Stimulated activated naive CD4-positive, alpha-beta T cell (primary cell): ENCODE results near the gene CADPS.

ENCODE experiments used
- DNase-seq, 6 experiments: peaks; one replicate each; lab custom pipeline; 2025; lab: John Stamatoyannopoulos, UW

CADPS gene

DNA sequence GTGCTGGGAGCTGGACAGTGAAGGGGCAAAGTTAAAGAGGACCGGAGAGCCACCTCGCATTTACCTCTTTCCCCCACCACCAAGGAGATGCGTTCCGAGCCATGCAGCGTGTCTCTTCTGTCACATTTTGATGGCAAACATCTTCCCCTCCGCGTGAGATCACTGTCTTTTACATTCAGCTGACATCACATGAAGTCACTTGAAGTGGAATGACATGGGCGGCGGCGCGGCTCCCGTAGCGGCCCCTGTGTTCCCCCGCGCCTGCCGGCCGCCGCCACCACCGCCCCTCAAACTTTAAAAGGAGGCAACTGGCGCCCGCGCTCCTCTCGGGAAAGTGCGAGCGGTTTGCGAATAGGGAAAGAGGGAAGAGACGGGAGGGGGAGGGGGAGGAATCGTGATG is 502.0 kb downstream of the CADPS start, which contains the start of gene FEZF2:
FEZF2 (minus strand) TSS at position 336 of the 400 bp plus-strand sequence. CDS start 682 bp downstream, outside the sequence.
- no peak for DNase-seq

DNA sequence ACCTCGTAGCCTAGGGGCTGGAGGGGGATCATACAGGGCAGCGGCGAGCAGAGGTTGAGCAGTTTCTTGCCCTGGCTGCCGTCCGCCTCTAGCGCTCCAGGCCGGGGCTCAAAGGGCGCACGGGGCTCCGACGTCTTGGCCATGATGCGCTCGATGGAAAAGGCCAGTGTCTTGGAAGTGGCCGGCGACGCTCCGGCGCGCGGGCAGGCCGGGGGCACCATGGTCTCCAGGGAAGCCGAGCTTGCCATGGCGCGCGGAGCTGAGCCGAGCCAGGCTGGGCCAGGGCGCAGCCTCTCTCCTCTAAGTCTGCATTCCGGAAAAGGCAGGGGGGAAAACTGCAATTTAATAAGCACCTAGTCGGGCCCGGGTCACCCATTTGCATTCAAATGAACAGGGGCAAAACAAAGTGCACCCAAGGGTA is 502.6 kb downstream of the CADPS start:
- no peak for DNase-seq

DNA sequence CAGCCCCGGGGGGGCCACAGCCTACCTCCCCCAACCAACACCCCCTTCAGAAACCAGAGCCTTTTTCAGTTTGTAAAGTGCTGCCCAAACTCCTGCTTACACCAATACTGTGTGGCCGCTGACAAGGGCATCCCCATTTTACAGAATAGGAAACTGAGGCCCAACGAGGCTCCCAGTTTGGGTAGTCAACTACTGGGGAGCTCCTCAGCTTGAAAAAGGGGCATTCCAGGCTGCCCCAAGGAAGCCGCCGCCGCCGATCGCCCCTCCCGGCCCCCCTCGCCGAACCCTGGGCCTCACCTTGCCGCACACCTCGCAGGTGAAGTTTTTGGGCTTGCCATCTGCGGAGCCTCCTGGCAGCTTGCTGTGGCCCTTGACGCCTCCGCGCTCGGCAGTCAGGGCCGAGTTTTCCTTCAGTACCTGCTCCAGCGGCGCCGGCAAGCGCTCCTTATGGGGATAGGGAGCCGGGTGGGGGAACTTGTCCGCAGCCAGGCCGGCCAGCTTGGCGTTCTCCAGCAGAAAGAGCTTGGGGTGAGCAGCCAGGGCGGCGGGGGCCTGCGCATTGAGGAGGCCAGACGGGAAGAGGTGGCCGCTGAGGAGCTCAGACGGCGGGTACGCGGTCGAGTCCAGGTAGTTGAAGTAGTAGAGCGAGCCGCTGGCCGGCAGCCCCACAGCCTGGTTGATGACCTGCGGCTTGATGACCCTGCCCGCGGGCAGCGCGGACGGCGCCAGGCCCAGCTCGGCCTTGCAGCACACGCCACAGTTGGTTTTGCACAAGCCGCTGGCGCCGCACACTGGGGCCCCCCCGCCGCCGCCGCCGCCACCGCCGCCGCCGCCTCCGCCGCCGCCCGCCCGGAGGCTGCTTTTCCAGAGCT is 503.3 kb downstream of the CADPS start:
- no peak for DNase-seq

DNA sequence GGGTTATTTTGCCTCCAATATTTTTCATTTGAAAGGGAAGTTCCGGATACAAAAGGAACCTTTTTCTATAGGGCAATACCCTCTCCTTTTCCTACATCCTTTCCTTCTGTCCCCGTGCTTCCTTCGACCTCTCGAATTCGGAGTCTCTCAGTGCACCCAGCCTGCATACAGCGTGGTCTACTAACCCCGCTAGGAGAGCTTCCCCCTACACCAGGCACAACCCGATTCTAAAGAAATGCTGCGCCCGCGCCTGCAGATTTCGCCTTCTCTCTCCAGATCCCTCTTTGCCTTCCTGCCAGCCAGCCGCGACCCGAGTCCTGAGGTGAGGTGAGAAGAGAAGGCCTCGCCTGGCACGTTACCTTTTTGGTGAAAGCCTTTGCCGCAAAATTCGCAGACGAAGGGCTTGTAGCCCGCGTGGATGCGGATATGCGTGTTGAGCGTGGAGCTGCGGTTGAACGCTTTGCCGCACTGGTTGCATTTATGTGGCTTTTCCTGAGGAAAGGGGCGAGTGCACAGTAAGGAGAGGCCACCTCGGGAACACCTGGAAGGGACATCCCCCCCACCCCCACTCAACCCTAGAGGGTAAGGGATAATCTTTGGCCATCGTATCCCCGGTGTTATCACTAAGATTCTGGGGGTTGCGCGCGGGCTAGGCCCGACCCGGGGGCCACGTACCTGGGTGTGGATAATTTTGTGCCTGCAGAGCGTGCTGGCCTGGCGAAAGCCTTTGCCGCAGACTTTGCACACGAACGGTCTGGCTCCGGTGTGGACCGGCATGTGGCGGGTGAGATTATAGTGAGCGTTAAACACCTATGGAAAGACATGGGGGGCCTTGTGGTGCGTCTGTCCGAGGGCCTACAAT is 504.1 kb downstream of the CADPS start:
- DNase-seq = no peak

DNA sequence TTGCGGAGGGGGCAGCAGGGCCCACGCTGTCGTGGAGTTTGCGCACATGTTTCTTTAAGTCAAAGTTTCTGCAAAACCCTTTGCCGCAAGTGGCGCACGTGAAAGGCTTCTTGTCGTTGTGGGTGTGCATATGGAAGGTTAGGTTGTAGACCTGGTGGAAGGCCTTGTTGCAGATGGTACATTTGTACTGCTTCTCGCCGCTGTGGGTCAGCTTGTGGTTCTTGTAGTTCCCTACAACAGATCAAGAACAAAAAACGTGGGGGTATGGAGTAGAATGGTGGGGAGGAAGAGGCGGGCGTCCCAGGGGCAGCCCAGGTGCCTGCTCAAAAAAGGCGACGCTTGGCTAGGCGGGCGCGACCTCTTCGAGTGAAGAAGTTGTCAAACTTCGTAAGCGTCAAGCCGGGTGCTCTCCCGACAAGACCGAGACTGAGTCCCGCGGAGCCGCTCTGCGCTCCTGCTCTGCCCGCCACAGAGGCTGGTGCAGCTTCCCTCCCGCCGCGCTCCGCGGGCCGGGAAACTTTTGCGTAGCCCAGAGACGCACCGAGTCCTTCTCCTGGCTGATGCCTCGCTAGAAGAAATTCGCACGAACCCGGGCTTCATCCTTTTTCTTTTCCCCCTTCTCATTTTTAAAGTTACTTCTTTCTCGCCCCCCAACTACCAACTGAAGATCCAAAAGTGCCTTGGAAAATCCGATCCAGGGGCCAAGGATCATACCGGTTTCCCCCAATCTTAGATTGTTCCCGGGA is 504.9 kb downstream of the CADPS start:
- DNase-seq = no peak

DNA sequence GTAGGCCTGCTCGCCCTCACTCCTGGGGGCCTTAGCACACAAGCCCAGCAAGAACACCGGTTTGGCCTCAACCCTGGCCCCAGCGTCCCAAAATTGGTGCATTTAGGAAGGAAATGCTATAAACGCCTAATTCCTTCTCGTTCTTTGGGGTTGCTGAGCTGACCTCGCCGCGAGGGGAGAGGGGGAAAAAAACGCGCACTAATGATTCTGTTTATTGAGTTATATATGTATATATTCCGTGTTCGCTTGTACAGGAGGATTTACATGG is 505.8 kb downstream of the CADPS start:
- no peak for DNase-seq

DNA sequence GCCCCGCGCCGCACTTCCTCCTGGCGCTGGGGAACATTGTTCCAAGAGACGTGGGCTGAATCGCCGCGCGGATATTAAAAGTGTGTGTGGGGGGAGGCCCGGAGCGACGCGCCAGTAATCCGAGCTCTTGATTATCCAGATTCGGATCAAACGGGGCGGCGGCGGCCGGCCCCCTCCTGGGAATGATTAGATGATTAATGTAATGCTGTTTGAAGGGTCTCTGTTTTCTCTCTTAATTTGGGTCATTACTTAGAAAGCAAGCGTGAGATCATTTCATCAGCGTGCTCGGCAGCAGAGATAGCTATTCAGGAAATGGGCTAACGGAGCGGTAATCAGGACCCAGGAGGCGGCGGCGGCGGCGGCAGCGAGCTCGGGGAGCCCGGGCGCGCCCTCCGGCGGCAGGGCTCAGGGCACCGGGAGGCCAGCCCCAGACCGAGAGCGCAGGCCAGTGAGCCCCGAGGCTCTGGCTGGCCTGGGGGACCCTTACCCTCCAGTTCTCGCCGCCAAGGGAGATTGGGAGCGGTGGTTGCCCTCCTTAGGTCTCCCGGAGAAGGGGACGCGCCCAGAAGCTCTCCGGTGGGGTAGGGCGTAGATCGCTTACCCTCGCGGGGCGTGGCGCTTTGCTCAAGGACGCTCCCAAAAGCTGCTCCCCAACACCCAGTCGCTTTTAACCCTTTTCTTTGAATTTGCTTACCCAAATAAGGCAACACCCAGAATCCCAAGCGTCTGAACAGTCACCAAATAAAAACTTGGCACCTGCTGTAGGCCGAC is 506.3 kb downstream of the CADPS start:
- DNase-seq = no peak

DNA sequence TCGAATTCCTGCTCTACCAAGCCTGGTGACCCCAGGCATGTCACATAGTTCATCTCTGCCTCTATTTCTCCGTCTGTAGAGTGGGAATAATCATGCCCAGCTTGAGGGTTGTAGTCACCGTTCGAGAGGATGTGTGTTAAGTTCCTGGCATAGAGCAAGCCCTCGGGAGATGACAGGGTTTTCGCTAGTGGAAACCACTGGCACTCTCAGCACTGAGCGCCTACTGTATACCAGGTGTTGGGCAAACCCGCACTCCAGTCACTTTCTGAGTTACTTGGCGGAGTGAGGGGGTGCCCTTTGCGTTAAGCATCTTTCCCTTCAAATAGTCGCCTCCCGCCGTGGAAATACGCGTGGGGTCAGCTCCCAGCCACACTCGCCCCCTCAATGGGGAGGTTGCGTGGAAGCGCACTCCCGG is 506.9 kb downstream of the CADPS start:
- DNase-seq = no peak

DNA sequence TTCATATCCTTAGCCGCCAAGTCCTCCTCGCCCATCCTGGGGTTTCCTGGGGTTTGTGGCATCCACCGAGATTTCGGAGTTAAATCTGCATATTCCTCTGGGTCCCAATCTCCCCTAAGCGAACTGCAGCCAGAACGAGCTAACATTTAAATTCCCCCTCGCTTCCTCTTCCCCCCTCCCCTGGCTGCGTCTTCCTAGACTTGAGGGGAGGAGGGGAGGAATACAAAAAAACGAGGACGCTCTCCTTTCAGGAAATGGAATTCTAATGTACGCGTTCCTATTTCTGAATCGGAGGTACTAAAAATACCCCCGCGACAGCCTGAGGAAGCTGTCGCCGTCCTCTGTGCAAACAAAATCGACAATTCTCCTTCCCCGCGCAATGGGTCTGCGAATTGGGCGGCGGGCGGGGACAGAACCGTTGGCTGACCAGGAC is 507.4 kb downstream of the CADPS start:
- DNase-seq = no peak

DNA sequence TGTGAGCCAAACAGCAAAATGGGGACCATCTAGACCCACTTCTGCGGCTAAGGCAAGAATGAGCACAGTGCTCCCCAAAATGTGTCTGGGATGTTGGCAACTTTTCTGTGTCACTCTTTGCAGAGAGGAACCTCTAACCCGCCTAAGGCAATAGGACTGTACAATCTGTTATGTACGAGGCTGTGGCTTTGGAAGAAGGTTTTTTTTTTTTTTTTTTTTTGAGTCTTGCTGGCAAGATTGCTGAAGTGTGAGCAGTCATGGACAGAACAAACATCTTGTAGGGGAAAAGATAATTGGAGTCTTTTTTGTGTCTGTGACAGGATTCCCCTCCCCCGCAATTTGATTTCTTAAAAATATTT is 509.1 kb downstream of the CADPS start:
- DNase-seq = no peak

DNA sequence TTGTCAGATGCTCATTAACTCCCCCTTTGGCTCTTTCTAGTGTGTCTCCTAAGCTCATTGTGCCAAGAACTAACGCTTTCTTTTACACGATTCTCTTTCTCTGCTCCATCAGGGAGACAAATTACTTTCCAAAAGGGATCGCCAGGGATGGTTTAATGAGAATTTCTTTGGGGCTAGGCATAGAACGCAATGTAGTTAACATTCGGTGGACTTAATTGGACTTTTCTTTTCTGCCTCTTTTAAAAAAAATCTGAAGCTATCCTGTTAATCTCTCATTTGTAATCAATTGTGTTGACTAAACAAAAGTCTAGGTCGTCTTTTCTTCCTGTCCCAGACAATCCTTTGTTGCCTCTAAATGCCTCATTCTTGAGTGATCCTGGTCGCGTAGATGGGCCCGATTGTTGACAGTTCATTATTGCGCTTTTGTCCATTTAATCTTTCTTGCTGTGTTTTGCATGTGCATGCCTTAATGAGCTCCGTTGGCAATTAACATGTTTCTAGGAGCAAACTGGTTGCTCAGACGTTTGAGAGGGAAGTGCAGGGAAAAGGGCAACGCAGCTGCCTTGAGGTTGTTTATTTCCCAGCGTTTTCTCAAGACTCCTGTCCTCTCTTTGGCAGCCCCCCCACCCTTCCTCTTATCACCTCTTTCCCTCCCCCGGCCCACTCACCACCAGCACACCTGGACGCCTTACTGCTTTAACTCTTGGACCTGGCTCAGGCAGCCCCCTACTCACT is 509.7 kb downstream of the CADPS start:
- DNase-seq = no peak

DNA sequence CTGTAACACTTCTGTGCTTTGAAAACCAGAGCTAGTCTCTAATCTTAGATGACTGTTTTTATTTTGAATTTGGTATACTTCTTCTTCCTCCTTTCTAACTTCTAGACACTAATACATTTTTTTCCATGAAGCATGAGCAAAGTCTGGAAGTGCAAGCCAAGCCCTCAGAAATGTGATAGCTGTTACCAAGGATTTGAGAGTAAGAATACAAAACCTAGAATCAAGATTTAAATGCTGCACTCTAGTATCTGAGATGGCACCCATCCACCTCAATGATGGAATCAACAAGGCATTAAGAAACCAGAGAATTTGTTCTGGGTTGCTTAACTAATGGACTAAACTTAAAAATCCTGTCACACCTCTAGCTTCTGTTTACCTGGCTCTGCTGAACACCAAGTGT is 511.0 kb downstream of the CADPS start:
- DNase-seq = no peak

DNA sequence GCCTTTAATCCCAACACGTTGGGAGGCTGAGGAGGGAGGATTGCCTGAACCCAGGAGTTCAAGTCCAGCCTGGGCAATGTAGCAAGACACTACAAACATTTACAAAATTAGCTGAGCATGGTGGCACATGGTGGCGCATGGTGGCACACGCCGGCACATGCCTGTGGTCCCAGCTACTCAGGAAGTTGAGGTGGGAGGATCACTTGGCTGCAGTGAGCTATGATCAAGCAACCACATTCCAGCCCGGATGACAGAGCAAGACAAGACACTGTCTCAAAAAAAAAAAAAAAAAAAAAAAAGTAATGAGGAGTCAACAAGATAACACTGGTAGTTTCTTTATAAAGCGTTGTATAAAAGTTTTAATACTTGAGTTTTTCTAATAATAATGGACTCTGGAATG is 511.9 kb downstream of the CADPS start:
- DNase-seq = no peak

DNA sequence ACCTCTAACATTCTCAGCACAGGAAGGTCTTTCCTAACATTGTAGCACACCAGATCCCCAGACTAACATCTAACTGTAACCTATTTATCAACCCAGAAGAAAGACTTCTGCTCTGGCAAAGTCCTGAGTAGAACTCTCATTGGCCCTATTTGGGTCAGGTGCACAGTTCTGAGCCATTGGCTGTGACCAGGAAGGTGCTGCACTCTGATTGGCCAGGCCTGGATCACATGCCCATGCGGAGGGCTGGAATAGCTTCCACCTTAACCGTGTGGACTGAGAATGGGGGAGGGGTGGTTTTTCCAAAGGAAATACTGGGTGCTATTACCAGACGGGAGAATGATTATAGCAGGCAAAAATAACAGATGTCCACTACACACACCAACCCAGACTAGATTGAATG is 513.4 kb downstream of the CADPS start:
- DNase-seq = no peak

DNA sequence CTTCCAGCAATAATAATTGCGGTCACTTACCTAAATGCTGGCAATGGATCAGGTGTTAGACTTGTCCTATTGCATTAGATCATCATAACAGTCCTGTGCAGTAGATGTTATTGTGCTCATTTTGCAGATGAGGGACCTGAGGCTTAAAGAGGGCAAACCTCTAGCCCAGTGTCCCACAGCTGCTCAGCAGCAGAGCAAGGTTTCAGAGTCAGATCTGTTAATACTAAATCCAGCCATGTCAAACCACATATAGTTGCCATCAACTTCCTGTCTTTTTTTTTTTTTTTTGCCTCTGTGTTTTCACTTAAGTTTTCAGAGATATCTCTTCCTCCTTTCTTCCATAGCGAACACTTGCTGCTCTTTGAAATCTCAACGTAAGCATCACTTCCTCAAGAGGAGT is 514.0 kb downstream of the CADPS start:
- no peak for DNase-seq

DNA sequence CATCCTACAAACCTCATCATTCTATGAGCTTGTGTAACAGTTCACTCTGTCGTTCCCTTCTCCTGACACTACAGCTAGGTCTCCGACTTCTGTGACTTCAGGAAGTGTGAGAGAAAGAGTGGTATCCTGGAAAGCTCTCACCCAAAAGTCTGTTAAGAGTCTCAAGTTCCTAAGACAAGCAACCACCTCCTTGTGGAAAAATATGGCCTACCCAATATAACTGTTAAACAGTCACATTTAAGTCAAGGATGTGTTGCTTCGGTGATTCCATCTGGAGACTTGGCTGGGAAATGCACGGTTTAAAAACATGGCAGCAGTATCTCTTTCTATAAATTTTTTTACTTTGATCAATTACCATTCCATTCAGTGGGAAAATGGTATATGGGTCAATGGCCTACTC is 515.7 kb downstream of the CADPS start:
- no peak for DNase-seq

DNA sequence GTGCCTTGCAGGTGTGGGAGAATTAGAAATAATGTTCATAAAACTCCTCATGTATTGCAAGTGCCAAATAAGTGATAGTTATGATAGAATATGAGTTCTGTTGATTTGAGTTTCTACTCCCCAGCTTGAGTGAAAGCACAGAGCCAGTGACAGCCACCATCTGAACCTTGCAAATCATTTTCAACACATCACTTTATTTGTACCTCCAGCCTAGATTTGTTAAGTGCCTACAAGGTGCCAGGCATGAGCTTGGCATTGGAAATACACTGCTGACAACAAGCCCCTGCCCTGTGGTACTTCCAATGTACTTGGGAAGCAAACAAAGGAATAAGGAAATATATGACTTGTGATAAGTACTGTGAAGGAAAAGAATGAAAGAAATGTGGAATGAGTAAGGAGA is 518.9 kb downstream of the CADPS start:
- DNase-seq = no peak

DNA sequence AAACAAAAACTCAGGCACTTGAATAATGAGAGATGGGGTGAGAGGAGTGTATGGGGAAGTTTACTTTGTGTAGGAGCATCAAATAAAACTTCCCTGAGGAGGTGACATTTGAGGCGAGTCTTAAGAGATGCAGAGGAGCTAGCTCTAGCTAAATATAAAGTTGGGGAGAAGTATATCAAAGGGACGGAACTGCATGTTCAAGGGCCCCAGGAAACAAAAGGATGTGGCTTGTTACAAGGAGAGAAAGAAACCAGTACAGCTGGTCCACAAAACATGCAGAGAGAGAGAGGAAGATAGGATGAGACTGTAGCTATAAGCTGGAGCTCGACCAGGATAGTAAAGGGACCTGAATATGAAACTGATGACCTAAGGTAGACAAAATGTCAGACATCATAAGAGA is 519.5 kb downstream of the CADPS start:
- DNase-seq = no peak
